ENCODE data around the gene TNFRSF21. TPM values are rescaled to one million over a fixed set of nuclear protein-coding genes. Genes with fewer than 3 reads are reported as not detected.

TNFRSF21 gene
- total and polyA plus RNA-seq, 9 of the 15 experiments (the other 6 are each of a cell fraction or from before 2014, with no cell fraction given) = 0.63 to 5.7 (median 2.2) TPM

- WGBS (ENCODE audit: insufficient coverage, low coverage, missing lambda C conversion rate) = 29% methylated on average over 3 of the region's 3 CpGs
- intact Hi-C loops (cut with micrococcal nuclease) = no loop called here
- ChIA-PET POLR2A (interaction anchor here (0.6 to 1.7 kb wide), 3 partner anchors 208 to 410 kb away, joined by 3 to 4 read pairs (median 3); no protein-coding TSS in a partner anchor), CTCF (ENCODE audit: low intra/inter-chr PET ratio) (interaction anchor here (0.6 to 1.5 kb wide), 2 partner anchors 209 to 211 kb away, joined by 3 to 5 read pairs; no protein-coding TSS in a partner anchor)
- Histone ChIP-seq H4K20me1 (replicated peaks; ENCODE audit: control insufficient read depth, insufficient read depth, low read length) (no peaks in the 10 kb centered on the region), H3K9me1 (ENCODE audit: control insufficient read depth, insufficient read depth, low read length) (no peaks in the 10 kb centered on the region), H3K79me2 (ENCODE audit: control insufficient read depth, insufficient read depth, low read length) (no peaks in the 10 kb centered on the region), H3K36me3 (ENCODE audit: control insufficient read depth, insufficient read depth, low read length) (no peaks in the 10 kb centered on the region), H3K9ac (ENCODE audit: insufficient read depth in 1 of 2, low read depth in 2 of 2, low read length in 2 of 2) (no peak overlapping the region), H3K4me3 (no peak overlapping the region), H3K27ac (ENCODE audit: extremely low read depth, low read depth, low read length) (no peak overlapping the region), H3K27me3 (ENCODE audit: control insufficient read depth in 2 of 2, insufficient read depth in 2 of 2, low read length in 2 of 2) (peaks cover 11 to 14% of the 10 kb centered on the region in 2 experiments; a peak in 4 of 5 replicates), H2AFZ (ENCODE audit: low read depth, low read length) (no peak overlapping the region), H3K9me3 (replicated peaks; ENCODE audit: control insufficient read depth, insufficient read depth, low read depth, low read length) (no peaks in the 10 kb centered on the region), H3K4me2 (ENCODE audit: insufficient read depth, low read length) (no peak overlapping the region), H3K4me1 (replicated peaks in 1 of 2; ENCODE audit: control insufficient read depth in 2 of 2, insufficient read depth in 2 of 2, low read length in 2 of 2) (peaks cover 0 to 15% of the 10 kb centered on the region in 2 experiments; a peak in 3 of 5 replicates)
- DNase-seq (ENCODE audit: extremely low read depth in 1 of 4, low spot score in 3 of 4) (no peak), ATAC-seq (no peak), FAIRE-seq (no peak)
- in situ Hi-C loops (cut with MboI) = loop anchor here (5.0 kb wide), 1 partner anchor 211 kb away; no protein-coding TSS in a partner anchor
- TF ChIP-seq CLOCK (CRISPR knock-in tag; IDR thresholded peaks at IDR 0.05; ENCODE audit: borderline replicate concordance) (no peak), EZH2 (IDR thresholded peaks at IDR 0.05; ENCODE audit: borderline replicate concordance, low read depth, low read length) (no peak), FOXJ2 (tag; IDR thresholded peaks at IDR 0.05) (no peak), AFF4 (CRISPR knock-in tag; IDR thresholded peaks at IDR 0.05) (no peak), ZNF143 (CRISPR knock-in tag; IDR thresholded peaks at IDR 0.05) (no peak)
- no TSS peak for BruUV-seq (replicated peaks)
These were observed 1.5 kb downstream of the TNFRSF21 start for GRCh38 chr6:47308198-47308517.
